Endothelial cell (in vitro differentiated cells): ENCODE data around the gene TSC22D2. TPM values are rescaled to one million over a fixed set of nuclear protein-coding genes. Genes with fewer than 3 reads are reported as not detected.

Experiments
- DNase-seq: peaks from one replicate; pipeline ENCODE4 v3.0.0; 2021; ENCODE audit warnings: low spot score
- H3K27ac Mint-ChIP-seq: one replicate; pipeline ENCODE4 v1.8.0; 2021; ENCODE audit warnings: mixed read lengths, inconsistent platforms; ENCODE audit not compliant: unreplicated experiment
- H3K27me3 Mint-ChIP-seq: one replicate; pipeline ENCODE4 v1.8.0; 2021; ENCODE audit warnings: mild to moderate bottlenecking, moderate library complexity, mixed read lengths, inconsistent platforms; ENCODE audit not compliant: unreplicated experiment
- H3K36me3 Mint-ChIP-seq: one replicate; pipeline ENCODE4 v1.8.0; 2021; ENCODE audit warnings: mild to moderate bottlenecking, low read depth, mixed read lengths, inconsistent platforms; ENCODE audit not compliant: unreplicated experiment
- H3K4me1 Mint-ChIP-seq: one replicate; pipeline ENCODE4 v1.8.0; 2021; ENCODE audit warnings: mild to moderate bottlenecking, mixed read lengths, inconsistent platforms; ENCODE audit not compliant: unreplicated experiment
- H3K4me3 Mint-ChIP-seq: one replicate; pipeline ENCODE4 v1.8.0; 2021; ENCODE audit warnings: mild to moderate bottlenecking, mixed read lengths, inconsistent platforms; ENCODE audit not compliant: unreplicated experiment
- H3K9me3 Mint-ChIP-seq: one replicate; pipeline ENCODE4 v1.8.0; 2021; ENCODE audit warnings: mixed read lengths, inconsistent platforms; ENCODE audit not compliant: unreplicated experiment
- CTCF ChIP-seq: fragments of 200-600 bp; sonication (generic); IDR thresholded peaks from one replicate; pipeline ENCODE4 v1.5.0; 2021; ENCODE audit warnings: antibody characterized with exemption; ENCODE audit not compliant: unreplicated experiment
- total RNA-seq: library from RNA; stranded (reverse); fragmentation: NEBNext Ultra II Directional; extraction: Animal tissue kit (Norgen Biotek cat#: 25700); gene quantifications from one replicate; pipeline ENCODE4 v1.2.1, GENCODE V29; 2021; ENCODE audit not compliant: unreplicated experiment

The TSC22D2 gene
- total RNA-seq, 1 donor from 2014 or later, result 38.8 TPM

GRCh38 chr3:150423761-150424160 lies 15.7 kb downstream of the TSC22D2 start:
- TF ChIP-seq CTCF, result no peak
- Mint-ChIP-seq H3K4me3 (no peak overlapping the region), H3K4me1 (peaks cover 35% of the 10 kb centered on the region)

DNA sequence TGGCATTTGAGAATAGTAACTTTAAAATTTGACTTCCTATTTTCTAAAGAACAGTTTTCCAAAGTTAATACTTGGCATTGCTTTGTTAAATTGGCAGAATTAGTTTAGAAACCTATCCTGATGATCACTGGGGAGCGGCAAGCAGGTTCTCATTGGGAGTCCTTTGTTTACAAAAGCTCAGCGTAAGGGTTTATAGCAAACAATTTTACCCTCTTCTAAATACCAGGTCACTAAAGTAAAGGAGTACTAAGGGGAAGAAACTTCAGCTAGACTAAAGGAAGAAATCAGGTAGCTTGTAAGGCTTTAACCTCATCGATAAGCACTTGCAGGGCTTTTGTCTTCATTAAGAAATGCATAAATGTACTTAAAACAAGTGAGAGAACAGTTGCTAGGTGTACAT lies 18.2 kb downstream of the TSC22D2 start:
- H3K4me1 Mint-ChIP-seq, result peaks cover 44% of the 10 kb centered on the region
- TF ChIP-seq CTCF, result no peak
- H3K36me3 Mint-ChIP-seq, result no peaks in the 10 kb centered on the region
- H3K4me3 Mint-ChIP-seq, result no peak overlapping the region
- no peak for DNase-seq
- peaks cover 1% of the 10 kb centered on the region for H3K27me3 Mint-ChIP-seq
- no peak overlapping the region for H3K27ac Mint-ChIP-seq
- H3K9me3 Mint-ChIP-seq, result no peaks in the 10 kb centered on the region

More at GRCh38 chr3:150423761-150424160, 15.7 kb downstream of the TSC22D2 start:
- Mint-ChIP-seq H3K27ac (no peak overlapping the region), H3K9me3 (no peaks in the 10 kb centered on the region), H3K27me3 (peaks cover 1% of the 10 kb centered on the region), H3K36me3 (no peaks in the 10 kb centered on the region)
- DNase-seq, result no peak

DNA sequence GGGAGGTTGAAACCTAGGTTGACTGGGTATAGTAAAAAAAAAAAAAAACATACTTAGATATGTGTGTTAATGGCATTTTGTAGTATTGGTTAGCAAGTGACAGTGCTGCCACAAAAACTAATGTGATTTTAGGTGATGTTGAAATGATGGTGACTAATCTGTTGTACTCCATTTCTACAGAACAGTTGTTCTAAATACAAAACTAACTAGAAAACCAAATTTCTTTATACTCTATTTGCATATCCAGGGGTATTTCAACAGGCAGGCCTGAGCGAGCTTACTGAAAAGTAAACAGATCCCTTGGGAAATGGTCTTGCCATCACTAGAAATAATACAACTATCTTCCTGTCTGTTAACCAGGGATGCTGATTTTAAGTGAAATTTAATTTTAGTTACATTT lies 20.5 kb downstream of the TSC22D2 start:
- H3K27ac Mint-ChIP-seq, result no peak overlapping the region
- H3K4me3 Mint-ChIP-seq, result no peak overlapping the region
- no peak for TF ChIP-seq CTCF
- no peaks in the 10 kb centered on the region for H3K9me3 Mint-ChIP-seq
- peaks cover 41% of the 10 kb centered on the region for H3K4me1 Mint-ChIP-seq
- DNase-seq, result no peak
- no peaks in the 10 kb centered on the region for H3K27me3 Mint-ChIP-seq
- no peaks in the 10 kb centered on the region for H3K36me3 Mint-ChIP-seq

GRCh38 chr3:150429767-150430671 lies 21.9 kb downstream of the TSC22D2 start:
- no peaks in the 10 kb centered on the region for H3K9me3 Mint-ChIP-seq
- H3K36me3 Mint-ChIP-seq, result no peaks in the 10 kb centered on the region
- peaks cover 41% of the 10 kb centered on the region for H3K4me1 Mint-ChIP-seq
- no peaks in the 10 kb centered on the region for H3K27me3 Mint-ChIP-seq
- H3K4me3 Mint-ChIP-seq, result no peak overlapping the region
- no peak for DNase-seq
- H3K27ac Mint-ChIP-seq, result peak overlapping the region; percentile 53
- no peak for TF ChIP-seq CTCF

DNA sequence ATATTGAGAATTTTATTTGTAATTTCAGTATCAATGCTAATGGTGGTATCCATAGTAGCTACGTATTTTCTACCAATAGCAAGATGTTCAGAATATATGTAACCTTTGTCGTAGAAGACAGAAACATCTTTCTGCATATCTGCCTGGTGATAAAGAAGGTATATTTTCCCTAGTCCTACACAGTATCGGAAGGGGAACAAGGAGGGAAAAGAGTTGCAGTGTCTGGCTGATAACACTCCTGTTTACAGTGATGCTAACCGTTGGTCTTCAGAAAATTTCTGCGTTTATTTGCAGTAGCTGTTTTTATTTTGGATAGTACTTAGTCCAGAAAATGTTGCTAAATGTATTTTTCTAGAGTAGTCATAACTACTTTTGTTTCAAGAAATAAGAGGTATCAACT lies 25.2 kb downstream of the TSC22D2 start:
- Mint-ChIP-seq H3K9me3 (no peaks in the 10 kb centered on the region), H3K36me3 (no peaks in the 10 kb centered on the region), H3K27me3 (no peaks in the 10 kb centered on the region), H3K27ac (no peak overlapping the region), H3K4me1 (peaks cover 17% of the 10 kb centered on the region), H3K4me3 (no peak overlapping the region)
- no peak for DNase-seq
- no peak for TF ChIP-seq CTCF
